Breast epithelium (tissue), 3 donors: ENCODE measurements around the gene ERC1.

Experiments
- POLR2A ChIP-seq: fragments of 450-650 bp; IDR thresholded peaks from one replicate; pipeline ENCODE4 v1.6.1; 2016; ENCODE audit warnings: antibody characterized with exemption, mild to moderate bottlenecking, moderate library complexity
- POLR2AphosphoS5 ChIP-seq, 3 donors: sonication (generic); formaldehyde crosslinking; IDR thresholded peaks; one replicate each; pipeline ENCODE4 v1.6.1; 2017; ENCODE audit warnings: antibody characterized with exemption in 3 of 3
- TF ChIP-seq, protein P1 (sequence below), 3 donors: fragments of 450-650 bp; IDR thresholded peaks; one replicate each; pipeline ENCODE4 v1.5.1; 2016 to 2017; ENCODE audit warnings: antibody characterized with exemption in 3 of 3, mild to moderate bottlenecking in 3 of 3, moderate library complexity in 3 of 3

DNA sequence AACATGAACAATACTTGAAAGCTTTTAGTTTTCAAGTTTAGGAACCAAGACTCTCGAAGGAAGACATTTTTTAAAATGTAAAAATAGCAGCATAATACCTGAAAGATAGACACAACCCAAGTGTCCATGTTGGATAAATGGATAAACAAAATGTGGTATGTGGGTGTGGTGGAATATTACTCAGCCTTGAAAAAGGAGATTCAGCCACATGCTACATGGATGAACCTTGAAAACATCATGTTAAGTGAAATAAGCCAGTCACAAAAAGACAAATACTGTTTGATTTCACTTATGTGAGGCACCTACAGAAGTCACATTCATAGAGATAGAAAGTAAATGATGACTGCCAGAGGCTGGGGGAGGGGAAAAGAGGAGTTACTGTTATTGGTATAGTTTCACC, 374.7 kb downstream of the ERC1 start:
- TF ChIP-seq POLR2A (no peak), POLR2AphosphoS5 (IDR thresholded peaks at IDR 0.05) (no peak)
- TF ChIP-seq, protein P1, sequence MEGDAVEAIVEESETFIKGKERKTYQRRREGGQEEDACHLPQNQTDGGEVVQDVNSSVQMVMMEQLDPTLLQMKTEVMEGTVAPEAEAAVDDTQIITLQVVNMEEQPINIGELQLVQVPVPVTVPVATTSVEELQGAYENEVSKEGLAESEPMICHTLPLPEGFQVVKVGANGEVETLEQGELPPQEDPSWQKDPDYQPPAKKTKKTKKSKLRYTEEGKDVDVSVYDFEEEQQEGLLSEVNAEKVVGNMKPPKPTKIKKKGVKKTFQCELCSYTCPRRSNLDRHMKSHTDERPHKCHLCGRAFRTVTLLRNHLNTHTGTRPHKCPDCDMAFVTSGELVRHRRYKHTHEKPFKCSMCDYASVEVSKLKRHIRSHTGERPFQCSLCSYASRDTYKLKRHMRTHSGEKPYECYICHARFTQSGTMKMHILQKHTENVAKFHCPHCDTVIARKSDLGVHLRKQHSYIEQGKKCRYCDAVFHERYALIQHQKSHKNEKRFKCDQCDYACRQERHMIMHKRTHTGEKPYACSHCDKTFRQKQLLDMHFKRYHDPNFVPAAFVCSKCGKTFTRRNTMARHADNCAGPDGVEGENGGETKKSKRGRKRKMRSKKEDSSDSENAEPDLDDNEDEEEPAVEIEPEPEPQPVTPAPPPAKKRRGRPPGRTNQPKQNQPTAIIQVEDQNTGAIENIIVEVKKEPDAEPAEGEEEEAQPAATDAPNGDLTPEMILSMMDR (IDR thresholded peaks at IDR 0.05): no peak
